NCI-H2196 treated with DMSO at 0.1 percent for 48 hours (cell line): ENCODE measurements around the gene SPATA16.
"Not testable (repeated sequence)": the region's sequence is repeated elsewhere in the genome, so short reads cannot be mapped to it uniquely, and the experiment has no call there.

Experiments used
- DNase-seq: peaks from one replicate; lab custom pipeline; 2025; ENCODE audit not compliant: unreplicated experiment; lab: John Stamatoyannopoulos, UW

SPATA16 gene

GRCh38 chr3:173006006-173006405, 135.0 kb downstream of the SPATA16 start:
- no peak for DNase-seq

DNA sequence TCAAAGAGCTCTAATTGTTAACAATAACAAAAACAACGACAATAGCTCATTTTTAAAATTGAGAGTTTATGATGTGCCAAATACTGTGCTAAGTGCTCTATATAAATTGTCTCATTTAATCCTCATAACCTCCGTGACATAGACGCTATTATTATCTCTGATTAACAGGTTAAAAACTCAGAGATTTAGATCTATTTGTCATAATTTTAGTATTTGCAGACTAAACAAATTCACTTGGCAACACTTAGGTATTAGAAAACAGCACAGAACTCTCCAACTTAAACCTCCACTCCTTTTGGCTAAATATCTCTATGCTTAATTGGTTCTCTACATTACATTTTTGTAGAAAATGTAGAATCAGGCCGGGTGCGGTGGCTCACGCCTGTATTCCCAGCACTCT, 136.4 kb downstream of the SPATA16 start:
- no peak for DNase-seq

DNA sequence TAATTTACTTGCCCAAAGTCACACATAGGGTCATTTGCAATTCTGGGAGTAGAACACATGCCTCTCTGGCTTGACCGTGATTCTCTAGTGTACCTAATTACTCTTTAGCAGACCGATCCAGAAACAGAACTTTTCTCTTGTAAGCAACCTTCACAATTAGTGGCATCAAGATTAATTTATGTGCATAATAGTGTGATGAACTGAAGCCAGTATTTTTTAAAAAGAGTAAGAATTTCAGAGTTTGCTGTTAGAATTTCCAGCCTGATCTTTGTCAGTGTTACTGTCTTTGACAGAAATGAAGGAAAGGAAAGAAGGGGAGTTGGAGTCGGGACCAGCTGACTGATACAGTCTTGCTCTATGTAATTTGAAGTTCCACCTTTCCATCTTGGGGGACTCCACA, 137.1 kb downstream of the SPATA16 start:
- no peak for DNase-seq

- DNase-seq = no peak
Observed at GRCh38 chr3:173003471-173003870, 137.6 kb downstream of the SPATA16 start.

GRCh38 chr3:173001622-173002021, 139.4 kb downstream of the SPATA16 start:
- no peak for DNase-seq

- no peak for DNase-seq
Observed at GRCh38 chr3:173000553-173000952, 140.5 kb downstream of the SPATA16 start.

- no peak for DNase-seq
Observed at GRCh38 chr3:172993412-172993811, 147.6 kb downstream of the SPATA16 start.

DNA sequence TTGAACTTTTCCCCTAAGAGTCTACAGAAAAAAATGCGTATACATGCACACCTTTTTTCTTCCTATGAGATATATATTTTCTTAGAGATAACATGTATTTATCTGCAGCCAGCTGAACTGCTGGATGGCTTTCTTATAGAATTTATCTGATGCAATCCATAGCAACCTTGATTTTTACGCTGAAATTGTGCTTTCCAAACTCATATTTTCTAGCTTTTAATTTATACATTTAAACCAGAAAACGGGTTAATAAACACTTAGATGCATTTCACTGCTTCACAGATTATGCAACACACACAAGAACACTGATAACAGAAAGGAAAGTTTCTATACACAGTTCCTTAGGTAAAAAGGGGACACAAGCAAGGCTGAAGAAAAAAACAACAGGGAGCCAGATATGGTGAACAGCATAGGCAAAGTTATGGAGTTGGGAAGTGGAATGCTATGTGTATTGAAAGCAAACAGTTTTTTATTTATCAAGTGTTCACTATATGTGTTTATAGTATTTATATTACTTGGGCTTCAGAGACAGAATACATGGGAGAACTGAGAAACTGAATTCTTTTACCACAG, 149.5 kb downstream of the SPATA16 start:
- no peak for DNase-seq

GRCh38 chr3:172989373-172989772, 151.7 kb downstream of the SPATA16 start:
- no peak for DNase-seq

DNA sequence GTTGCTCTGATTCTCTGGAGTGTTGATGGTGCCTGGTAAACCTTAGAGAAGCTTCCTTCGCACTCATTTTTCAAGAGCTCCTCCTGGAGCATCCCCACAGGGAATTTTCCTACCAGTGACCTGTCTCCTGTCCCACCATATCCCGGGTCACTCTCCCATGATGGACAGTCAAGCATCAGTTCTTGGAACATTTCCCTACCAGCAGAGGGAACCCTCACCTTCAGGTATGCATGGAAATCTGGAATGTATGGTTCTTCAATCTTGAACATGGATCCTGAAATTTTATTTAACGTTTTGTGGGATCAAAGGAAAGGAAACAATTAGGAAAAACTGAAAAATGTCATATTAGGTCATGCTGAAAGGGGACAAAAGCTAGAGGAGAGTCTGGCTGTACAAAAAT, 153.8 kb downstream of the SPATA16 start:
- DNase-seq = no peak

- no peak for DNase-seq
Observed at GRCh38 chr3:172984914-172985313, 156.1 kb downstream of the SPATA16 start.

GRCh38 chr3:172982736-172983364, 158.2 kb downstream of the SPATA16 start:
- peak; percentile 15 for DNase-seq

DNA sequence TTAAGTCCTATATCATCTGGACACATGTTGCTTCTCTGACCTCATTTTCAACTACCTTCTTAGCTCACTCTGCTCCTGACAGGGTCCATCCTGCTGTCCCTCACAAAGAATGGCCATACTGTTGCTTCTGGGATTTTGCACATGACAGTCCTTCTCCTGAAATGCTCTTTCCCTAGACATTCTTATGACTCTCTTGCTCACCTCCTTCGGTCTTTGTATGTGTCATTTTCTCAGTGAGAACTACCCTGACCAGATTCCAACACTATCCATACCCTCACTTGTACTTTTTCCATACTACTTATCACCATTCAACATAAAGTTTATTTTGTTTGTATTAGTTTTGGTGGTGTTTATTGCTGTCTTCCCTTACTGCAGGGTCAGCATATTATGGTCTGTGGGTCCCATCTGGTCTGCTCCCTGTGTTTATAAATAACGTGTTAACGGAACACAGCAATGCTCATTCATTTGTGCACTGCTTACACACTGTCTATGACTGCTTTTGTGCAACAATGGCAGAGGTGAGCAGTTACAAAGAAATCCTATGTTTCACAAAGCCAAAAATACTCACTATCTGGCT, 159.5 kb downstream of the SPATA16 start:
- no peak for DNase-seq

GRCh38 chr3:172980849-172981248, 160.2 kb downstream of the SPATA16 start:
- no peak for DNase-seq

- DNase-seq = no peak
Observed at GRCh38 chr3:172977696-172978095, 163.3 kb downstream of the SPATA16 start.

DNA sequence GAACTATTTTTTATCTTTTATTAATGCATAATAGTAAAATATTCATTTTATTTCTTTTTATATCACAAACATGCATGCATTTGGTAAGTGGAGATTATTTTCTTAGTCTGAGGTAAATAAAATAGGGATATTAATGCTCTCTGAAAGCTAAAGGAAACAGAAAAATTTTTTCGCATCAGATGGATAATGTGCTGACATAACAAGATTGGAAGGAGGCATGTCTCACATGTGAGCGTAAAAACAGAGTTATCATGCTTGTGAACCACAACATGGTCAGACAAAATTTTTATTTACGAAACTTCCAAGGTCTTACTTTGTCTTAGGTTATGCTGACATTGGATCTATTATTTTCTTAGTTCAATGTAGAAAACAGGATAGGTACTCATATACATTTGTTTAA, 166.1 kb downstream of the SPATA16 start:
- no peak for DNase-seq

DNA sequence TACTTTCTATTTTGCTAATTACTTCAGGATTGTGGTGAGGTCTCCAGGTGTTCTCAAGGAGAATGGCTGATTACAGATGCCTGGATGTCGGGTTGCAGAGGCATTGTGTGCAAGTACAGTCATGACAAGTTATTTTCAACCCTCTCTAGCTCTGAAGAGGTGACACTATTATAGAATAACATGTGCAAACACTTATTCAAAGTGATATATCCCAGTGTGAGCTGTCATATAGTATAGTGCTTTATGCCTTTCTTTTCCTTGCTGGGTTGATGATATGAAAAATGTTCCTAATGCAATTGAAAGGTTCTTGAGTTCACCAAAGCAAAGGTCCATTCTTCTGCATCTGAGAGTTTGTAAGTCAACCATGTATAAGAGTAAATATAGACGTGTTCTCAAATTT, 167.2 kb downstream of the SPATA16 start:
- no peak for DNase-seq

GRCh38 chr3:172972717-172973116, 168.3 kb downstream of the SPATA16 start:
- no peak for DNase-seq

DNA sequence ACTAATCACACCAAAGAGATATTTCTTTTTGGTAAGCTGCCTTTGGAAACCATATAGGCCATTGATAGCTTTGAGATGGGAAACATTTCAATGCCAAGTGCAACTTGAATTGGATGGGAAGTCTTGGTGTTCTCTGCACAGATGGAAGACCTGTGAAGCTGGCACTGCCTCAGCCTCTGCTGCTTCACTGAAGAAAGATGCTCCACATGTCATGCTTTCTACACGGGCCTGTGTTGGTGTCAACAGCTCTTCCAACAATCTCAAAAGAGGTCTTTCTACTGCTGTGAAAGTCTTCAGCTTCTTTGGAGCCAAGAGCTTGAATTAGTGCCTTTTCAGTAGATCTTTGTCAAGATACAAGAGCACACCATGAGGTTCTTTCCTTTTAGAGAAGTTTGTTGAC, 169.0 kb downstream of the SPATA16 start:
- DNase-seq = no peak

DNA sequence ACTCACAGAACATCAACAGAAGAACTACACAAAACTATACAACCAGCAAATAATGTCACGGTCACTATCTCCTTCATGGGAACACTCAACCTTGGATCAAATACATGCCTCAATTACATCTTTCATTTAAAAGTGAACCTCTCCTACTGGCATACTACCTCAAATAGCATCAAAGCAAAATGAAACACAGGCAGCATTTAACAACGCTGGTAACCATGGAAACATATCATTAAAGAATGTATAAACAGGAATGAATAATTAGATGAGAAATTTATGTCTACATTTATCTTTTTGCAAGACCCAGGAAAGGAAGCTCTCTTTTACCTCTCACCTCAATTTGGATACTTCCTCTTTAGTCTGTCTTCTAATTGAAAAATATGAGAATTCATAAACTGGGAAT, 172.4 kb downstream of the SPATA16 start:
- no peak for DNase-seq

- DNase-seq = no peak
Observed at GRCh38 chr3:172965256-172965655, 175.8 kb downstream of the SPATA16 start.

DNA sequence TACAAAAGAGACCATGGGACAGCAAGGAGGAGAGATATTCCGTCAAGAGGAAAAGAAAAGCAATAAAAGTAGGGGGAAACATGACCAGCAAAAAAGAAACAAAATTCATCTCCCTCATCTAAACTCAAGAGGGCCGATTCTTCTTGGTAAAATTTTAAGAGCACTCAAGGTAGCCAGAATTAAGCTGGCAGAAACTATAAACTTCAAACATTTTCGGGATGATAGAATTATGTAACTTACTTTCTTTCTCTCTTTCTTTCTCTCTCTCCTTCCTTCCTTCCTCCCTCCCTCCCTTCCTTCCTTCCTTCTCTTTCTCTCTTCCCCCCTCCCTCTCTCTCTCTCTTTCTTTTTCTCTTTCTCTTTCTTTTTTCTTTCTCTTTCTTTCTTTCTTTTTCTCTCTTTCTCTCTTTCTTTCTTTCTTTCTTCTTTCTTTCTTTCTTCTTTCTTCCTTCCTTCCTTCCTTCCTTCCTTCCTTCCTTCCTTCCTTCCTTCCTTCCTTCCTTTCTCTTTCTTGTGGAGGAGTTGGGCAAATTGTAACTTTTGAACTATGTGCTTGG, 180.3 kb downstream of the SPATA16 start:
- not testable (repeated sequence) for DNase-seq
